Spleen (tissue), 11 donors: ENCODE measurements around the gene ZDHHC20. TPM values are rescaled to one million over a fixed set of nuclear protein-coding genes. Genes with fewer than 3 reads are reported as not detected.

ENCODE experiments used
- DNase-seq: peaks from one replicate; pipeline ENCODE4 v3.0.0-alpha.2; 2020
- H3K27ac ChIP-seq, 8 donors: fragments of 200-600 bp; sonication (generic) in 7 of 8; 1 replicate in 4 of 8; 2 replicates in 4 of 8; pipeline versions ENCODE4 v1.5.0 to v1.8.0; 2016 to 2021; ENCODE audit warnings: inconsistent platforms in 4 of 8, mild to moderate bottlenecking in 4 of 8, moderate library complexity in 1 of 8
- H3K27me3 ChIP-seq, 7 donors: fragments of 200-600 bp; sonication (generic) in 6 of 7; replicated peaks in 1 of 7; 1 replicate in 4 of 7; 2 replicates in 3 of 7; pipeline versions ENCODE4 v1.5.0 to v1.8.0; 2016 to 2021; ENCODE audit warnings: inconsistent platforms in 3 of 7, mild to moderate bottlenecking in 1 of 7
- H3K36me3 ChIP-seq, 6 donors: fragments of 200-600 bp; sonication (generic) in 5 of 6; 1 replicate in 4 of 6; 2 replicates in 2 of 6; pipeline versions ENCODE4 v1.5.0 to v1.8.0; 2016 to 2021; ENCODE audit warnings: inconsistent platforms in 2 of 6
- H3K4me1 ChIP-seq, 6 donors: fragments of 200-600 bp; sonication (generic) in 5 of 6; 1 replicate in 3 of 6; 2 replicates in 3 of 6; pipeline versions ENCODE4 v1.5.0 to v1.8.0; 2016 to 2021; ENCODE audit warnings: inconsistent platforms in 3 of 6
- H3K4me3 ChIP-seq, 8 donors: fragments of 200-600 bp; sonication (generic) in 7 of 8; 1 replicate in 4 of 8; 2 replicates in 4 of 8; pipeline versions ENCODE4 v1.5.0 to v1.8.0; 2016 to 2021; ENCODE audit warnings: inconsistent platforms in 4 of 8, mild to moderate bottlenecking in 4 of 8, moderate library complexity in 2 of 8
- H3K9me3 ChIP-seq, 8 donors: fragments of 200-600 bp; sonication (generic) in 7 of 8; 1 replicate in 4 of 8; 2 replicates in 4 of 8; pipeline versions ENCODE4 v1.5.0 to v1.8.0; 2016 to 2021; ENCODE audit warnings: inconsistent platforms in 4 of 8
- CTCF ChIP-seq, 11 experiments: fragments of 200-600 bp in 7 of 11; fragments of 450-650 bp in 4 of 11; sonication (generic) in 4 of 11; IDR thresholded peaks in 8 of 11; conservative IDR thresholded peaks in 3 of 11; 1 replicate in 7 of 11; 2 replicates in 4 of 11; pipeline versions ENCODE4 v1.4.0 to v1.8.0; 2016 to 2021; ENCODE audit warnings: antibody characterized with exemption in 11 of 11, inconsistent platforms in 4 of 11, mild to moderate bottlenecking in 1 of 11
- POLR2A ChIP-seq, 3 donors: fragments of 450-650 bp; IDR thresholded peaks; one replicate each; pipeline ENCODE4 v1.5.1; 2017; ENCODE audit warnings: antibody characterized with exemption in 3 of 3, mild to moderate bottlenecking in 1 of 3
- POLR2AphosphoS5 ChIP-seq, 3 donors: sonication (generic); formaldehyde crosslinking; IDR thresholded peaks; one replicate each; pipeline ENCODE4 v1.5.1; 2017; ENCODE audit warnings: antibody characterized with exemption in 3 of 3
- WGBS, 5 donors: extraction: QIAGEN DNeasy Blood & Tissue Kit in 3 of 5; methylation state at CpG; one replicate each; pipeline versions ENCODE4 v1.1.5 to v1.1.7; 2013 to 2018; 5-methylcytosine and 5-hydroxymethylcytosine counted together
- intact Hi-C: fragments of 100-400 bp; cut with DNase I; formaldehyde crosslinking; loops from one replicate; pipeline ENCODE4 v1.15.0; 2023; ENCODE audit warnings: low total_unique reads
- polyA plus RNA-seq, 3 donors: library from polyadenylated mRNA; stranded (reverse); fragments of 200-250 nt; gene quantifications; one replicate each; pipeline ENCODE4 v1.2.1, GENCODE V29; 2013
- total RNA-seq, 7 donors: library from RNA; depleted of rRNA in 3 of 7; stranded (reverse); fragments of >200 nt in 3 of 7; fragmentation: NEBNext Ultra II Directional in 4 of 7; extraction: Animal tissue kit (Norgen Biotek cat#: 25700) in 4 of 7; gene quantifications; one replicate each; pipeline versions ENCODE4 v1.1.0 to v1.2.1, GENCODE V29; 2016 to 2021
- donor health status: healthy with polysubstance abuse.
- donor health status: DM: no; HTN: no; CAD: no; lungs with moderate emphysema.
- donor health status: DM: no; HTN: no; CAD: no.
- donor health status: Bipolar disorder and iron deficiency.
- donor health status: healthy.
- donor health status: DM: no; HTN: no; CAD: no.
- donor health status: DM: yes; HTN: yes; CAD: no.

Gene ZDHHC20
- total and polyA plus RNA-seq, 10 donors, result 15.6 to 110 (median 80.5) TPM

GRCh38 chr13:21465710-21466160, 6.6 kb upstream of the ZDHHC20 start:
- DNase-seq, result no peak
- H3K4me1 ChIP-seq, result no peaks in the 10 kb centered on the region
- no peak for TF ChIP-seq POLR2A (IDR thresholded peaks at IDR 0.05)
- no peak for TF ChIP-seq POLR2AphosphoS5 (IDR thresholded peaks at IDR 0.05)
- no peak for TF ChIP-seq CTCF (IDR thresholded peaks at IDR 0.05 in 8 of 11, conservative IDR thresholded peaks at IDR 0.05 in 3 of 11)
- H3K27me3 ChIP-seq, result no peaks in the 10 kb centered on the region
- no peak overlapping the region for H3K27ac ChIP-seq
- peaks cover 0 to 6% (median 5%) of the 10 kb centered on the region in 8 donors for H3K9me3 ChIP-seq
- intact Hi-C loops, result no loop called here
- no peak overlapping the region for H3K4me3 ChIP-seq
- no peaks in the 10 kb centered on the region for H3K36me3 ChIP-seq
- 62 to 79% (median 69%) methylated on average over 9 of the region's 9 CpGs for WGBS, 5 donors

GRCh38 chr13:21463424-21463823, 4.3 kb upstream of the ZDHHC20 start:
- DNase-seq, result no peak
- no peak overlapping the region for H3K4me3 ChIP-seq
- TF ChIP-seq POLR2A (IDR thresholded peaks at IDR 0.05) (no peak), POLR2AphosphoS5 (IDR thresholded peaks at IDR 0.05) (no peak), CTCF (IDR thresholded peaks at IDR 0.05 in 8 of 11, conservative IDR thresholded peaks at IDR 0.05 in 3 of 11) (no peak)
- H3K4me1 ChIP-seq, result peaks cover 0 to 7% (median 5%) of the 10 kb centered on the region in 6 donors
- H3K9me3 ChIP-seq, result no peaks in the 10 kb centered on the region
- H3K27ac ChIP-seq, result no peak overlapping the region
- intact Hi-C loops, result no loop called here
- H3K27me3 ChIP-seq, result no peaks in the 10 kb centered on the region
- H3K36me3 ChIP-seq, result no peaks in the 10 kb centered on the region

- no peaks in the 10 kb centered on the region for H3K36me3 ChIP-seq
- H3K4me3 ChIP-seq, result no peak overlapping the region
- TF ChIP-seq POLR2A (IDR thresholded peaks at IDR 0.05) (no peak), POLR2AphosphoS5 (IDR thresholded peaks at IDR 0.05) (no peak), CTCF (IDR thresholded peaks at IDR 0.05 in 8 of 11, conservative IDR thresholded peaks at IDR 0.05 in 3 of 11) (no peak)
- H3K4me1 ChIP-seq, result peaks cover 9 to 30% (median 25%) of the 10 kb centered on the region in 6 donors
- intact Hi-C loops, result no loop called here
- H3K9me3 ChIP-seq, result no peaks in the 10 kb centered on the region
- H3K27ac ChIP-seq, result no peak overlapping the region
- WGBS, 5 donors, result 74 to 87% (median 81%) methylated on average over 3 of the region's 3 CpGs
- DNase-seq, result no peak
- no peaks in the 10 kb centered on the region for H3K27me3 ChIP-seq
These were observed 2.0 kb upstream of the ZDHHC20 start for GRCh38 chr13:21461131-21461530.

- DNase-seq, result peak; percentile 88
- Histone ChIP-seq H3K4me3 (peak overlapping the region; percentile 66 to 99 (median 95)), H3K4me1 (peaks cover 9 to 57% (median 35%) of the 10 kb centered on the region in 6 donors), H3K27ac (peak overlapping the region; percentile 94 to 99 (median 97)), H3K27me3 (no peaks in the 10 kb centered on the region), H3K9me3 (peaks cover 0 to 2% (median 0%) of the 10 kb centered on the region in 8 donors), H3K36me3 (no peaks in the 10 kb centered on the region)
- no peak for TF ChIP-seq CTCF (IDR thresholded peaks at IDR 0.05 in 8 of 11, conservative IDR thresholded peaks at IDR 0.05 in 3 of 11)
- intact Hi-C loops, result no loop called here
- WGBS, 5 donors, result 0 to 1% (median 0%) methylated on average over 16 of the region's 16 CpGs
These were observed 671 bp downstream of the ZDHHC20 start for GRCh38 chr13:21458451-21458812.
